Measurements from ENCODE around the gene DLX1. TPM values are rescaled to one million over a fixed set of nuclear protein-coding genes. Genes with fewer than 3 reads are reported as not detected.

Gene DLX1
- total RNA-seq, 4 donors from 2014 or later = 0.14 TPM; not detected in 3

GRCh38 chr2:172120118-172120517 is 34.8 kb downstream of the DLX1 start:
- no peak for TF ChIP-seq POLR2A (IDR thresholded peaks at IDR 0.05)
- no peak for TF ChIP-seq CTCF (IDR thresholded peaks at IDR 0.05)
- H3K9me3 ChIP-seq = no peaks in the 10 kb centered on the region
- no peaks in the 10 kb centered on the region for H3K4me1 ChIP-seq
- no peaks in the 10 kb centered on the region for H3K36me3 ChIP-seq
- H3K27ac ChIP-seq = no peak overlapping the region
- intact Hi-C loops (cut with DNase I; ENCODE audit: low total_unique reads) = no loop called here
- H3K4me3 ChIP-seq = no peak overlapping the region
- no peak for DNase-seq
- no peaks in the 10 kb centered on the region for H3K27me3 ChIP-seq

- no peak overlapping the region for H3K27ac ChIP-seq
- no peaks in the 10 kb centered on the region for H3K9me3 ChIP-seq
- no peaks in the 10 kb centered on the region for H3K27me3 ChIP-seq
- no peaks in the 10 kb centered on the region for H3K4me1 ChIP-seq
- H3K36me3 ChIP-seq = no peaks in the 10 kb centered on the region
- TF ChIP-seq CTCF (IDR thresholded peaks at IDR 0.05) (no peak), POLR2A (IDR thresholded peaks at IDR 0.05) (no peak)
- DNase-seq = no peak
- H3K4me3 ChIP-seq = no peak overlapping the region
- intact Hi-C loops (cut with DNase I; ENCODE audit: low total_unique reads) = no loop called here
Measured at GRCh38 chr2:172128484-172128883, 43.2 kb downstream of the DLX1 start.

- no peaks in the 10 kb centered on the region for H3K9me3 ChIP-seq
- H3K4me1 ChIP-seq = no peaks in the 10 kb centered on the region
- no peak overlapping the region for H3K4me3 ChIP-seq
- intact Hi-C loops (cut with DNase I; ENCODE audit: low total_unique reads) = no loop called here
- DNase-seq = no peak
- H3K36me3 ChIP-seq = no peaks in the 10 kb centered on the region
- TF ChIP-seq CTCF (IDR thresholded peaks at IDR 0.05) (no peak), POLR2A (IDR thresholded peaks at IDR 0.05) (no peak)
- H3K27me3 ChIP-seq = no peaks in the 10 kb centered on the region
- no peak overlapping the region for H3K27ac ChIP-seq
Measured at GRCh38 chr2:172129404-172129803, 44.1 kb downstream of the DLX1 start.

GRCh38 chr2:172131713-172132555 is 46.6 kb downstream of the DLX1 start:
- TF ChIP-seq POLR2A (IDR thresholded peaks at IDR 0.05) = no peak
- no peak for TF ChIP-seq CTCF (IDR thresholded peaks at IDR 0.05)
- H3K36me3 ChIP-seq = no peaks in the 10 kb centered on the region
- intact Hi-C loops (cut with DNase I; ENCODE audit: low total_unique reads) = no loop called here
- H3K27me3 ChIP-seq = no peaks in the 10 kb centered on the region
- H3K4me1 ChIP-seq = no peaks in the 10 kb centered on the region
- H3K9me3 ChIP-seq = no peaks in the 10 kb centered on the region
- DNase-seq = no peak
- no peak overlapping the region for H3K27ac ChIP-seq
- no peak overlapping the region for H3K4me3 ChIP-seq

GRCh38 chr2:172134270-172134669 is 49.0 kb downstream of the DLX1 start:
- H3K4me1 ChIP-seq = no peaks in the 10 kb centered on the region

More at GRCh38 chr2:172134270-172134669, 49.0 kb downstream of the DLX1 start:
- DNase-seq = no peak
- no peaks in the 10 kb centered on the region for H3K9me3 ChIP-seq
- intact Hi-C loops (cut with DNase I; ENCODE audit: low total_unique reads) = no loop called here
- no peaks in the 10 kb centered on the region for H3K36me3 ChIP-seq
- no peak overlapping the region for H3K4me3 ChIP-seq
- TF ChIP-seq POLR2A (IDR thresholded peaks at IDR 0.05) = no peak
- no peak for TF ChIP-seq CTCF (IDR thresholded peaks at IDR 0.05)
- no peak overlapping the region for H3K27ac ChIP-seq
- no peaks in the 10 kb centered on the region for H3K27me3 ChIP-seq

All from uterus (tissue), 4 donors.